SH-SY5Y (cell line): Measurements from ENCODE around the gene TRIO.

Experiments
- GATA2 ChIP-seq: IDR thresholded peaks from 2 replicates; pipeline ENCODE4 v1.6.1; 2011; ENCODE audit warnings: mild to moderate bottlenecking, low read depth, low read length
- GATA3 ChIP-seq: IDR thresholded peaks from 2 replicates; pipeline ENCODE4 v1.6.1; 2011; ENCODE audit warnings: low read depth, mild to moderate bottlenecking, low read length, moderate library complexity

DNA sequence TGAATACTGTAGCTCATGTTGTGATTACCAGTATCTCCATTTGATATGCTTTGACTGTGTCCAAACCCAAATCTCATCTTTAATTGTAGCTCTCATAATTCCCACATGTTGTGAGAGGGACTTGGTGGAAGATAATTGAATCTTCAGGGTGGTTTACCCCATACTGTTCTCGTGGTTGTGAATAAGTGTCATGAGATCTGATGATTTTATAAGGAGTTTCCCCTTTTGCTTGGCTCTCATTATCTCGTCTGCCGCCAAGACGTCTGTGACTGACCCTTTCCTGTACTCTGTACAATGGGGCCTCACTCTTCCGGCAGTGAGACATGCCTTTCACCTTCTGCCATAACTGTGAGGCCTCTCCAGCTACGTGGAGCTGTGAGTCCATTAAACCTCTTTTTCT, 59.3 kb downstream of the TRIO start:
- no peak for TF ChIP-seq GATA2
- TF ChIP-seq GATA3: no peak
